NOMO-1 treated with DMSO at 0.1 percent for 48 hours (cell line): ENCODE results near the gene RCC2.

Source experiments
- DNase-seq: peaks from one replicate; lab custom pipeline; 2025; ENCODE audit not compliant: unreplicated experiment; lab: John Stamatoyannopoulos, UW

RCC2 gene

DNA sequence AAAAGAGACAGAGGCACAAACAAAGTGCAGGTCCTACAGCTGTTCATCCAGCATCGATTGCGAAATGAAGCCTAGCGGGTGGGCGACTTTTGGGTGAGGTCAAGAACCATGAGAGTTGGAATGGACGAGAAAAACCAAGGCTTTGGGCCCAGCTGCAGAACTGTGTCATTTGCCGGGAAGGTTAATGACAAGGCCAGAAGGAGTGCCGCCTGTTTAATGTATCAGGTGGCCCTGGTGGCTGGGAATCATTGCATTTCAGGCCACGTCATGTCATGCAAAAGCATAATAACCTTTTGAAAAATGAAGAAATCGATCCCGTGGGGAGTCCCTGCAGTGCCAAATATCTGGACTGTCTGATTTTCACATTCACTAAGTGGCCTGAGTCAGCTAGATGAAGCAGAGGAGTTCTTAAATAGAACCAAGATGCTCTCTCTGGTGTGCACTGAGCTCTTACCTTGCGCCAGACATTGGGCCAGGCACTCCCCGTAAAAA, 8.1 kb upstream of the RCC2 start:
- no peak for DNase-seq

DNA sequence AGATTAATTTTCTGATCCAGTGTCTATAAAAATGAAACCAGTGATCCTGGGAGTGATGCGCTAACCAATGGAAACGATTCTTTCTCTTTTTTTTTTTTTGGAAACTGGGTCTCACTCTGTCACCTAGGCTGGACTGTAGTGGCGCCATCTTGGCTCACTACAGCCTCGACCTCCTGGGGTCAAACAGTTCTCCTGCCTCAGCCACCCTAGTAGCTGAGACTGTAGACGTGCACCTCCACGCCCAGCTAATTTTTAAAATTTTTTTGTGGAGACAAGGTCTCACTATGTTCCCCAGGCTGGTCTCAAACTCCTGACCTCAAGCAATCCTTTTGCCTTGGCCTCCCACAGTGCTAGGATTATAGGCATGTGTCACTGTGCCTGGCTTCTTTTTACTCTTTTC, 3.4 kb upstream of the RCC2 start:
- no peak for DNase-seq

DNA sequence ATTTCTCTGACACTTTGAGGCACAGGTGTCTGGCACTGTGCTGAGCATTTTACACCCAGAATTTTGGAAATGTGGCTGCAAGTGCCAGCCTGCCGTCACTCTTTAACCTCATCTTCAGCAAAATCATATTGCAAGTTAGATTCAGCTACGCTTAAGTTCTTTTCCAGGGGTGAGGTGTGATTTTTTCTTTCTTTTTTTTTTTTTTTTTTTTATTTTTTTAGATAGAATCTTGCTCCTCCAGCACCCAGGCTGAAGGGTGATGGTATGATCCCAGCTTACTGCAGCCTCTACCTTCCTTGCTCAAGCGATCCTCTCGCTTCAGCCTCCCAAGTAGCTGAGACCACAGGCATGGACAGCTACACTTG, 2.5 kb upstream of the RCC2 start:
- no peak for DNase-seq

DNA sequence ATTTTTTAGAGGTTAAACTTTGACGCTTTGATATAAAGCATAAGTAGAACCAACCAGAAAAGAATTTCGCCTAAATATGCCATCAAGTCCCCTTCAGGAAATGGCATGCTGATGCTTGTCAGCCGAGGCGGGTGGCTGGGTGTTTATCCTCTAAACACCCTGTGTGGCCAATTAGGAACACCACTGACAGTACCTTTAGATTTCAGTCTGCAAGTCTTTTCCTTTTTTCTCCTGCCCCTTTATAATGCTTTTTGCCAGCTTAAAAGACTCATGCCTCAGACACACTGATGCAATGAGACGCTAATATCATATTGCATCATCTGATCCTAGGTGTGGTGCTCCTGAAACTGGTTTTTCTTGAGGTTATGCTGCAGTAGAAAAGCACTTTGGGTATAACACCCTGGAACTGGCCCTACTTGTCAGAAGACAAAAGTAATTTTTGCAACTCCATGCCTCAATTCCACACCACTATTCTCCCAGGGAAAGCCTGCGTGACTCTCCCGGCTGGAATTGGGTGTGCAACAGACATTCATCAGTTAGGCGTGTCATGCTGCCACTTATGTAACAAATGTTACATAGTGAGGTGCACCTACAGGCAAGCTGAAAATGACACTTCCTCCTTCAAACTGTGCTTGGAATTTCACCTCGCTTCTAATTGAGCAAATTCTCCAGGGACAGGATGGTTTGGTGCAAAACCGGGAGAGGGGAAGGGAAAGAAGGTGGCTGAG, 2.0 kb upstream of the RCC2 start:
- peak; percentile 32 for DNase-seq

DNA sequence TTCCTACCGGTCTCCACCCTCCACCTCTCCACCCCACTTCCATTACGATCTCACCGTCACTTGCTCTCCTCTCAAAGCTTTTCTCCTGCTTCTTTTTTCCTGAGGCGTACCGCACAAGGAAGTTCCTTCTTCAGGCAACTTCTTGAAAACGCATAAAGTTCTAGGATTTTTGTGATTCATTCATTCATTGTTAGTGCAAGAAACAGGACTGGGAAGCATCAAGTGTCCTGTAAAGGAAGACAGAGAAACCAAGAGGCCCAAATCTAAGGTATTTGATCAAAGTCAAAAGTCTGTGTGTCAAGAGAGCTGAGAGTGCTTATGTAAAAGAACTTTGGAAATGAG, 1.3 kb upstream of the RCC2 start:
- no peak for DNase-seq

DNA sequence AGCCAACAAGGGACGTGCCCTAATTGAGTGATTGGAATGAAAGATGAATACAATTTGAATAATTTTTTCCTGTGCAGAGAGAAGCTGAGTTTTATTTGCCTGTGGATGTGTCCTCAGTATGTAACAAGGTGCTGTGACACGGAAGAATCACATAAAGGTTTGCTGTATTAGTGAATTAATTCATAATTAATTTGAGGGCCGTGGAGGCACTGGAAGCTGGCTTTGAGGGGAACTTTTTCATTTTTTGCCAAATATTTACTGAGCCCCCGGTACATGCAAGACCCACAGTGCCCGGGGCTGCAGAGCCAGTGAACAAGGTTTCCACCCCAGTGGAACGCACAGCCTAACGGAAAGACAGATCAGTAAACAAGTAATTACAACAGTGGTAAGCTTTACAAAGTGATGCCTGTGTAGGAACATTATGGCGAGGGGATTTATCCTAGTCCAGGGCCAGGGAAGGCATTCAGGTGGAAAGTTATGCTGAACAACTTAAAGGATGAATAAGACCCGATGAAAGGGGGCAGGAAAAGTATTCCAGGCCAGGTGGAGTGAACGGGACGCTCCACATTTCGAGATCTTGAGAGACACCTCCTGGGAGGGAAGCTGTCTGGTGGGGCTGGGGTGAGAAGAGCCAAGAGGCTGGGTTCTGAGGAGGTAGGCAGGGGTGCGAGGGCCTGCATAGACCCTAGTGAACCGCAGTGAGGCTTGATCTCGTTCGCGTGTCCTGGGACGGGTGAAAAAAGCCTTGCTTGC, 773 bp upstream of the RCC2 start:
- DNase-seq = no peak

DNA sequence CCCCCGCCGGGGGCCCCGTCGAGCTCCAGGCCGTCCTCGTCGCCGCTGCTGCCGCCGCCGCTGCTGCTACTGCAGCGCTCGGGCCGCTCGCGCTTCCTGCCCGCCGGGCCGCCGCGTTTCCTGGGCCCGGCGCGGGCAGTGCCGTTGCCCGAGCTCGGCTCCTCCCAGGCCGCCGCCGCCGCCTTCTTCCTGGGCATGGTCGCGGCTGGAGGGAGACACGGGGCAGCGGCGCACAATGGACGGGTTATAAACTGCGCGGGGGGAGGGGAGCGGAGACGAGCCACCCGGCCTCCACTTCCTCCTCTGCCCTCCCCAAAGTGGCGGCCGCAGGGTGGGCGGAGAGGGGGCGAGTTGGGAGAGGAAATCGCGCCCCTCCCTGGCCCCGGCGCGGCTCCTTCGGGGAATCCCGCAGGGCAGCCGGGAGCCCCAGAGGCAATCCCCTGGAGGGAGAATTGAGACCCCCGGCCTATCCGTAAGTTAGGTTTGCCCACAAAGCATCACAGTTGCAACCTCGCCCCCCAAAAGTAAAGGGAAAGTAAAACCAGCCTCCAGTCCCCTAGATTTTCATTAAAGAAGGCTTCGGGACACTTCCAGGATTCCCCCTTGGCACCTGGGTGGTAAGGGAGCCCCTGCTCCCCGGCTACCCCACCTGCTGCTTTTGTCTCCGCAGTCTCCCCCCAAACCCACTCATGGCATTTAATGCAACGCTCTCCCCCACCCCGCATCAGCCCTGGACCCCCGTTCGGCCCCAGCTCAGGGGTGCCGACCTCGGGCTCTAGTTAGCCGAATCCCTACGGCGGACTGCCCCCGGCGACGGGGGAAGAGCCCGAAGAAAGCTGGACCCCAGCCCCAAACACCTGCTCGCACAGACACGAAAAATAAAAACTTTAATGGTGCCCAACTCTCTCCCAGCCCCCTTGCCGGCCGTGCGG, 893 bp downstream of the RCC2 start:
- peak; percentile 59 for DNase-seq

DNA sequence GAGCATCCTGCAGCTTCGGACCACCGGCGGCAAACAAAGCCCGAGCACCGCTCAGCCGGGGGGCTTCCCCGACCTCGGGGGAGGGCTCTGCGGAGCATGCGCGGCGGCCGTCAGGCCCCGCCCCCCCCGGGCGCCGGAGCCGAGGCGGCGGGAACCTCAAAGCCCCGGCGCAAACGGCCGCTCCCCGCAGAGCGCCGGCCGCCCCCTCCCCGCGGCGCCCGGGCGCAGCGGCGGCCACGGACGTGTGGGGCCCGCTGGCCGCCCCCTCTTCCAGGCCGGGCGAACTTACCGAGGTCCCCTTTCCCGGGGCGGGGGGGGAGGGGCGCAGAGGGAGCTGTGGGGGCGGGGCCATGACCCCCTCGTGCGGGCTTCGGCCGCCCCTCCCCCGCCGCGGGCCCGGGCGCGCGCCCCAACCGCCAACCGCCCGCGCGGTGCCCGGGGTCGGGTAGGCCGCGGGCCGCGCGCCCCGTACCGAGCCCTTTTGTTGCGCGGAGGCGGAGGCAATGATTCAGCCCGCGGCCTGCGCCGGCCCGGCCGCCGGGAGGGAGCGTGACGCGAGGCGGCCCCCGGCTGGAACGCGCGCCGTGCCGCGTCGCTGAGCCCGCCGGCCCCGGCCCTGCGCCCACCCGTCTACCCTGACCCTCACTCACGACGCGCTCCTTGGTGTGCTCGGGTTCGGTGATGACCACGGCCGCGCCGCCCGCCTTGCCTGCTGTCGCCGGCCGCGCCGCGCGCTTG, 1.7 kb downstream of the RCC2 start:
- DNase-seq = no peak

DNA sequence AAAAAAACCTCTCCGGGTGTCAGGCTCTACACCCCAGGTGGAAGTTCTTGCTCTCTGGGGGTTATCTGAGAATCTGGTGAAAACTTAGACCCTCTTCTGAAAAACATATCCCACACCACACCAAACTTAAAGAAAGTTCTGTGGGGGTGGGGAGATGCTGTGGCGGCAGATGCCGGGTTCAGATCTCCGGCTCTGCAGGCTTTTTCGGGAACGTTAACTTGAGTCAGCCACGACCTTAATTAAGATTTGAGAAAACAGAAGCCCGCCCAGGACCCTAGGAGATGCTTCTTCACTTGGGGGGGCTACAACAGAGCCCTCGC, 2.3 kb downstream of the RCC2 start:
- DNase-seq = no peak

DNA sequence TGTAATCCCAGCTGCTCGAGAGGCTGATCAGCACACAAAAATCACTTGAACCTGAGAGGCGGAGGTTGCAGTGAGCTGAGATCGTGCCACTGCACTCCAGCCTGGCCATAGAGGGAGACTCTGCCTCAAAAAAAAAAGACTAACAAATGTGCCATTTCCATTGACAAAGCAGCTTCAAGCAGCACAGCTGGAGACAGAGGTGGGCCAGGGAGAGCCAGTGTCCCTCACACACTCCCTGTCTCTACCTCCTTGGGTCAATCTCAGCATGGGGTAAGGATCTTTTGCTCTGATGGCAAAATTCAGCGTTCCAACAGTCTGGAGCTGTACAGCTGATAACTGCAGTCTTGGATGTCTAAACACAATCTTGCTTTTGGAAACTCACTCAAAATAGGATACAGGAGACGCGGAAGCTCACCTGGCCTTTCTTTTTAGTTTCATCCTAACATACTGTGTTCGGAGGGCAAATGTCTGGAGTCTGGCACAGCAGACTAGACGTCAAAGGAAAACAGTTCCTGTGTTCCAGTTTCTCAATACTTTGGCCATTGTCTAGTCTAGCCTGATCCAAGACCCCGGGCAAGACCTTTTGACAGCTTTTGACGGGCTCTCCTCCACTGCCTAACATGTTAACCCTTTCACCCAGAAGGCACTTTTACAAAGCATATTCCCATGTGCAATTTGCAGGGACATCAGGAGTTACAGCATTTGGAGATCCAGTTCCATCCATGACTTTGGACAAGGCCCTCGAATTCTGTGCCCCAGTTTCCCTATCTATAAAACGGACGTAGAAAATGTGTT, 2.9 kb downstream of the RCC2 start:
- no peak for DNase-seq

DNA sequence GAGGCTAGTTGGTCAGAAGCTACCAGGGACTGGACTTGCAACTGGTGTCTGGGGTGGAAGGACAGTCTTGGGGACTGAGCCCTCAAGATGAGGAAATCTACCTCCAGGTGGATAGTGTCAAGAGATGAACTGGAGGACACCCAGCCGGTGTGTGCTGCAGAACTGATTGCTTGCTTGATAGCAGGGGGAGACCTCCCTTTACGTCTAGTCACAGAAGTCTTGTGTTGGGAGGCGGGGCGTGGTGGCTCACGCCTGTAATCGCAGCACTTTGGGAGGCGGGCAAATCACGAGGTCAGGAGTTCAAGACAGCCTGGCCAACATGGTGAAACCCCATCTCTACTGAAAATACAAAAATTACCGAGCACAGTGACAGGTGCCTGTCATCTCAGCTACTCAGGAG, 4.9 kb downstream of the RCC2 start:
- DNase-seq = no peak

DNA sequence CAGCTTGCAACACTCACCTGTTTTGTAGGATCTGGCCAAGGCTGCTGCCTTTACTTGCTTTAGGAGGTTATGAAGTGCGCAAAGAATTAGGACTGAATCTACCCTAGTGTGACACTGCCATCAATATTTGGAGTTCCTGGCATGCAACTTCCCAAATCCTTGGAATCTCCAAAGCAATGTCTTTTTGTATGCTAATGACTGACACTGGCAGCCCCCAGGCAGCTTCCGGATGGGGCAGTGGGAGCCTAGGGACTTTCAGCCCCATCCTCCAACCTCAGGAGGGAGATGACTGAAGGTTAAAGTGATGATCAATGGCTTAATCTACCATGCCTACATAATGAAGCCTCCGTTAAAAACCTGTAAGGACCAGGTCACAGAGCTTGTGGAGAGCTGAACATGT, 5.5 kb downstream of the RCC2 start:
- no peak for DNase-seq

DNA sequence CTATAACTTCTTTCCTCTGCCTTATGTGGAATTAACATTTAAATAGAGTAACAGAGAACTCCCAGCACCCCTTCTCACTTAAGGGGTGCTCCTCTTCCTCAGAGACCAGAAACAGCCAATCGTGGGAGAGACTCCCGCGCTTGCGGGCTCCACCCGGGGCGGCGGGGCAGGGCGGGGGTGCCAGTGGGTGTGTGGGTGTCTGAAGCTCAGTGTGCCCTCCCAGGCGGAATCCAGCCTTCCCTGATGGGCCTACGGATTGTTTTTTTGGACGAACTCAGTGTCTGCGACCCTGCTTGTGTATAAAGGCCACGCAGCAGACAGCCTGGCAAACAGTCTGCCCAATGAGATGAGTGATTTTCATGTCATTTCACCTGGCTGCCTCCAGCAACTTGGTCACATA, 6.2 kb downstream of the RCC2 start:
- DNase-seq = no peak

DNA sequence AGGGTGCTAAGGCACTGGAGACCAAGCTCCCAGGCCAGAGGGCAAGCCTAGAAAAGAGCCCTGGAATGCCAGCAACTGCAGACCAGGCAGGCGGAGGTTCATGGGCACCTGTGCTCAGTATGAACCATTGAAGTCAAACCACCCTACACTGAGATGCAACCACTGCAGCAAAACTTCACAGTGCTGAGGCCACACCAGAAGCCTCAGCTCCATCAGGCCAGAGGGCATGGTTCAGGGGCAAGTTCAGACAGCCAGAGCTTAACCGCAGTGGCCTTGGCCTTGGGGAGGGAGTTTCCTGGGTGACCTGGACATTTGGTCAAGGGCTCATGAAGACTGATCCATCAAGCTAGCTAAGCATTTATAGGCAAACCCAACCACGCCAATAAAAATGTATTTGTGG, 7.1 kb downstream of the RCC2 start:
- no peak for DNase-seq

DNA sequence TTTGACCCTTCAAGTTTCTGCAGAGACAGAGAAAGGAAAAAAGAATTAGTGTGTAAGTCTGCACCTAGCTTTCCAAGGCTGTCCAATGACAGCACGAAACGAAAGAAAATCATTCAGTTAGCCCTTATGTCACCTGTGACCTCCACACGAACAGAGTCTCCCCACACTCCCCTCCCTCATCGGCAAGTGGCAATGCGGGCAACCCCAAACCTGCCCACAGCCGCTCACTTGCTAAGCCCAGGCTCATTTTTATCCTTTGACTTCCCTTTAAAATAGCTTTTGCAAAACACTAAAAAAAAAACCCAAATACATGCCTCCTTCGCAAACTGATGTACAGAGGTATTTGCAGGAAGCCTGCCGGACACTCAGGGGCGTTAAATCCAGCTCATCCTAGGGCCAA, 10.3 kb downstream of the RCC2 start:
- DNase-seq = no peak

DNA sequence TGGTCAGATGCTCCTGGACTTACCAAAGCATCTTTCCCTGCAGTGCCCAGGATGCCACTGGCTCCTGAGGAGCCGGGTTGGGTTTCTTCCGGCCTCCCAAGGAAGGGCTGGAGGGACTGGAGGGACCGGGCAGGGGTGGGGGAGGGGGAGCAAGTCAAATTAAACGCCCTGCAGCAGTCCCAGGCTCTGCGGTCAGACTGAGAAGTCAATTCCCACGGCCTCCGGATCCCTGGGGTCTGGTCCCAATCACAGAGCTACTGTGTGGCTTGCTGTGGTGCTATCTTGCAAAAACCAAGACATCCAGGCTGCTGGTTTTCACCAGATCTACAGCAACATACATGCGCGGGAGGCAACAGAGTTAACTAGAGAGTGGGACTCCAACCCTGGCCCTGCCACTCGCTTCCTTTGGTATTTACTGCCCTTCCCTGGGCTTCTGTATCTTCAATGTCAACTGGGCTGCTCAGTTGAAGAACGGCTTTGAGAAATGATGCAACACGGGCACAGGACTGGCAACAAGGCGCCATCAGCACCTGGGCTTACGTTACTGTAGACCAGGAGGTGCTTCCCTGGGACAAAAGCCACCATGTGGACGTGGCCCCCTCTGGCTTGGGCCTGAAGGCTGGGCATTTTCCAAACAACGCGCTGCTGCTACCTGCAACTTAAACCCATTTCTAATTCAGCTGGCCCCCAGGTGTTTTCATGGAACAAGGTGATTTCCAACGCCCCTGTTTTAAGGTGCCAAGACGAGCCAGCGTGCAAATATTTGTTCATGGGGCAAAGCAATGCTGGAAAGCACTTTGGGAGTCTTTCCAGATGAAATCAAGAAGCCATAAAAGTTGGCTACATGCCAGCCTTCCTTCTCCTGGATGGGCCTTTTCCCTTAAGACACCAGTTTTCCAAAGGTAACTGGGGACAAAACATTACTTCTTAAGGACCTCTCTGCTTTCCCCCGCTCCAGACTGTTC, 11.5 kb downstream of the RCC2 start:
- no peak for DNase-seq

DNA sequence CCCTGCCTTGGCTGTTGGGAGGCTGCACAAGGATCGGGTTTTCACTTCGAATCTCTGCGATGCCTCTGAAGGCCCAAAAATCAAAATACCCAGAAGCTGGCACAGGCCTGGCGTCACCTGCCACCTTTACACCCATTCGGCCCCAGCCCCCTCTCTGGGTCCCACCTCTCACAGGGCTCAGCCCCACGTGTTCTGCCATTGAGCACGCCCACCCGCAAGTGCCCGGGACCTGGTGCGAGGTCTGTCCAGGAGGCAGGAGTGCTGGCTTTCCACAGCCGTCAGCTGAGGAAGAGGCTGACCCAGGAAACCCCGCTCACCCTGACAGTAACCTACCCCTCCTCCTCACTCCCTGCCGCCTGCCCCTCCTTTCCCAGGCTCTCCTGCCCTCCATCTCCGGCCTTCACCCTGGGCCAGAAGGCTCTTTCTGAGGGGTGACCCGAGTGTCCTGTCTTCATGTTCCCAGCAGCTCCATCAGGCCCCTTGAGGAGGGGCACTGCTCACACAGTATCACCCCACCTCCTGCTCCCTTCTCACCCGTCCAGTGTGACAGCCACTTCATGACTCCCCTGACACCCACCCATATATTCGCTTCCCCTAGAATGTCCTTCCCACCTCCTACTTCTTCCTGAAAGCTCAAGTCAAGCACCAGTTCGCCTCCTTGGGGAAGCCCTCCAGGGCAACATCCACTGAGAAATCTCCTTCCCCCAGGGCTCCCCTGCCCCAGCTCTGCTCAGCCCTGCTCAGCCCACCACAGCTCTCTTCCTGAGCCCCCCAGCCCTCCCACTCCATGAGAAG, 13.5 kb downstream of the RCC2 start:
- DNase-seq = no peak

DNA sequence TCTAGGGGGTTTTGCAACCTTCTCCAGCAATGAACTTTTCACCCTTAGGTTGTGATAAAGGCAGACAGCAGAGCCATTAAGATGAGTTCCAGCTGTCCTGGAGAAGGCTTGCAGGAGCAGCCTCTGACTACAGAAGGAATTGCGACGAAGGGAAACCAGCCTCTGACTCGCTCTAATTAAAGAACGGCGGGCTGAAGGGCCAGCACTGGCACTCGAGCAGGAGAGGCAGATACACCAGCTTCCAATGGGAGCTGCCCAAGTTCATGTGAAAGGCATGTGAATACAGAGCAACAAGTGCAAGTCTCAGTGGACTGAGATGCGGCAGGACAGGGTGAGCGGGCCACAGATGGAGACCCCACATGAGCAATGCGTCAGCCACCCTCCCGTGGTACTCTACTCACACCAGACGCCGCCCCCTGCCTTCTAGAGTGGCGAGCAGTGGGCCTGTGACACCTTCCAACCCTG, 15.7 kb downstream of the RCC2 start:
- DNase-seq = no peak
